Esophagus (tissue), 2 donors: Measurements from ENCODE around the gene MKKS. TPM values are rescaled to one million over a fixed set of nuclear protein-coding genes. Genes with fewer than 3 reads are reported as not detected.

ENCODE experiments used
- H3K27ac ChIP-seq, 2 donors: one replicate each; pipeline ENCODE4 v1.5.1; 2013; ENCODE audit warnings: low read depth in 2 of 2, mild to moderate bottlenecking in 2 of 2, inconsistent platforms in 1 of 2, low read length in 1 of 2, moderate library complexity in 1 of 2
- H3K27me3 ChIP-seq, 2 donors: one replicate each; pipeline ENCODE4 v1.6.1; 2013; ENCODE audit warnings: low read length in 2 of 2, control low read depth in 1 of 2, mild to moderate bottlenecking in 1 of 2; ENCODE audit not compliant: insufficient read depth in 2 of 2, control insufficient read depth in 1 of 2
- H3K36me3 ChIP-seq, 2 donors: one replicate each; pipeline ENCODE4 v1.6.1; 2013; ENCODE audit warnings: low read length in 1 of 2; ENCODE audit not compliant: control insufficient read depth in 2 of 2, insufficient read depth in 2 of 2
- H3K4me1 ChIP-seq, 2 donors: one replicate each; pipeline ENCODE4 v1.6.1; 2013; ENCODE audit warnings: low read length in 1 of 2; ENCODE audit not compliant: control insufficient read depth in 2 of 2, insufficient read depth in 2 of 2
- H3K4me3 ChIP-seq, 2 donors: one replicate each; pipeline ENCODE4 v1.5.1; 2013; ENCODE audit warnings: low read length in 2 of 2, mild to moderate bottlenecking in 2 of 2, low read depth in 1 of 2, moderate library complexity in 1 of 2
- H3K9me3 ChIP-seq, 2 donors: one replicate each; pipeline ENCODE4 v1.6.1; 2013; ENCODE audit warnings: mild to moderate bottlenecking in 2 of 2, low read depth in 1 of 2, low read length in 1 of 2, moderate library complexity in 1 of 2; ENCODE audit not compliant: control insufficient read depth in 2 of 2, insufficient read depth in 1 of 2
- WGBS, 2 donors: extraction: QIAGEN DNeasy Blood & Tissue Kit; methylation state at CpG; one replicate each; pipeline ENCODE4 v1.1.7; 2013; 5-methylcytosine and 5-hydroxymethylcytosine counted together
- polyA plus RNA-seq, 2 donors: library from polyadenylated mRNA; stranded (reverse); fragments of 200-250 nt; gene quantifications; one replicate each; pipeline ENCODE4 v1.2.3, GENCODE V29; 2013
- donor health status: healthy with polysubstance abuse.
- donor health status: Bipolar disorder and iron deficiency.

MKKS gene
- polyA plus RNA-seq: 10 to 100 TPM in 1 of 2 donors, 1 to 10 TPM in 1; 9.4 to 11.1 TPM

DNA sequence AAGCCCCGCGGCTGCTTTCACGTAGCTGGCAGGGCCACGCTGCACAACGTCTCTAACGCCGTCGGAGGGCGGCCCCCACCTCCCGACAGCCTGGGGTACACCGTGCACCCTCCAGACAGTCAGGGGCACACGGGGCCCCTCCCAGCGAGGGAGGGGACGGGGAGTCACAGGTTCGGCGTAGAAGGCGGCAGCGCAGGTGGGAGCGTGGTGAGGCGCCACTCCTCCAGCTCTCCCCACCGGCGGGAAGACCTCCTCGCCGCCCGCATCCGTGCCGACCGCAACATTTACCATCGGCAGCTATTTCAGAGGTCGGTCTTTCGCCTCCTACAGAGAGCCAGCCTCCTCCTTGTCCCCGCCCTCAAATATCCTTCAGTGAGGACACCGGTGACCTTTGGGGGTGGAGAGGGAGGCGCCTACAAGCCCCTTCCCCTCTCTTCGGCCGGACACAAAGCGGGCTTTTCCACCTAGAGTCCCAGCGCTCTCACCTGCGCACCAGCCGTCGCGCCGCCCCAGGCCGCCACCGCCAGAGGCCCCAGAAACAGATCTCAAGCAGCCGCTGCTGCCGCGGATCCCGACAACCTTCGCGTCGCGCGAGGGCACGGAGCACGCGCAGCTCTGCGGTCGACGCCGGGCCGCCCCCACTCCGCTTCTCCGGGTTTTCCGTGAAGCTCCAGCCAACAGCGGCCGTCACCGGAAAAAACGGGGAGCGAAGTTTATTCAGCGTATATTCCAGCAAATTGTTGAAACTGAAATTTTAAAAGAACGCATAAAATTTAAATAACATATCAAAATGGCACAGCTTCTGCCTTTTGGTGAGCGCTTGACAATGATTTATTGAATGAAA lies at the start of gene MKKS:
TSS of gene MKKS (minus strand) at position 600 of the 844 bp plus-strand sequence. CDS start 20,708 bp downstream, outside the sequence.
- Histone ChIP-seq H3K4me3 (peak within 1 kb of the TSS; percentile 84 to 99), H3K36me3 (no peaks in the 10 kb centered on the region), H3K27ac (peak within 1 kb of the TSS; percentile 94 to 97), H3K9me3 (no peaks in the 10 kb centered on the region), H3K27me3 (no peaks in the 10 kb centered on the region), H3K4me1 (peaks cover 0 to 3% of the 10 kb centered on the region in 2 donors)
- WGBS, 2 donors: 0% methylated on average over 73 of the region's 73 CpGs

DNA sequence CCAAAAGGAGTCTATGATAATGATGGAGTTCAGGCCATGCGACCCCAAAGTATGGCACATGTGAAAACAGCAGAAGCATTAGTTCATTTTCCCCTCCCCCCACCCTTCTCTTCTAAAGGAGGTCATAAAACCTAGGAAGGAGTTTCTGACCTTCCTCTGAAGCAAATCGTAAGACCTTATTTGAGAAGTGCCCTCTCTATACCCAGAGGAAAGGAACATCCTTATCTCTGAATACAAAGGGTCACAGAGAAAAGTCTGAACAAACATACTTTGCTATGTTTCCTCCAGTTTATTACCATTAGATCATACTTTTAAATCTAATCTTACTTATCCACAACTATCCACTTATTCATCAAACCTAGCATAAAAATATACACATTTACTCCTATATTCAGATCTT lies 49.7 kb upstream of the MKKS start:
- no peak overlapping the region for H3K27ac ChIP-seq
- WGBS, 2 donors: 92 to 95% methylated on average over 2 of the region's 2 CpGs
- no peaks in the 10 kb centered on the region for H3K9me3 ChIP-seq
- no peaks in the 10 kb centered on the region for H3K36me3 ChIP-seq
- H3K27me3 ChIP-seq: no peaks in the 10 kb centered on the region
- H3K4me3 ChIP-seq: no peak overlapping the region
- H3K4me1 ChIP-seq: no peaks in the 10 kb centered on the region

DNA sequence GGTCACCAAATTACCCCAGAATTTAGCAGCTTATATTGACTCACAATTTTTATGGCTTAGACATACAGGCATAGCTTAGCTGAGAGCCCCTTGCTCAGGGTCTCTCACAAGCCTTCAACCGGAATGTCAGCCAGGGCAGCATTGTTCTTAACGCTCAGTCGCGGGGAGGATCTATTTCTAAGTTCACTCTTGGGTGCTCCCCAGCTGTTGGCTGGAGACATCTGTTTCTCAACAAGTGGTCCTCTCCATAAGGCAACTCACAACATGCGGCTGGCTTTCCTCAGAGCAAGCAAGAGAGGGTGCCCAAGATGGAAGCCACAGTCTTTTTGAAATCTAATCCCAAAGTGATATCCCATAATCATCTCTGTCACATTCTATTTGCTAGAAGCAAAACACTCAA lies 47.7 kb upstream of the MKKS start:
- 84 to 85% methylated on average over 5 of the region's 5 CpGs for WGBS, 2 donors
- Histone ChIP-seq H3K4me3 (no peak overlapping the region), H3K4me1 (no peaks in the 10 kb centered on the region), H3K27ac (no peak overlapping the region), H3K36me3 (no peaks in the 10 kb centered on the region), H3K27me3 (no peaks in the 10 kb centered on the region), H3K9me3 (no peaks in the 10 kb centered on the region)

DNA sequence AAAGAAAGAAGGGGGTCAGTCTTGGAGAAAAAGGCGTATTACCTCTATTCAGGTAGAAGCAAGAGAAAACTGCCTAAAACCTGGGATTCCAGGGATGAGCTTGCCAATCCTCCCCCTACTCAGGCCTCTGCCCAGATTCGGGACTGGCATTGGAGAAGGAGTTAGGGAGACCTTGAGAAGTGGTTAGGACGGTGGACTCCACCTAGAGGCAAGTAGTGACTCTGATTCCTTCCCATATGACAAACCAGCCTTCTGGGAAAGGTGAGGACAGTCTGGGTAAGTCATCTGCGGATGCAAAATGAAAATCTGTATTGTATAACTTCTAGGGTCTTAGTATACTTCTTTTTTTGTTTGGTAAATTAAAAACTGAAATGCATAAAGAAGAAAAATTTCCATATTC lies 44.9 kb upstream of the MKKS start:
- H3K9me3 ChIP-seq: no peaks in the 10 kb centered on the region
- no peaks in the 10 kb centered on the region for H3K36me3 ChIP-seq
- H3K27me3 ChIP-seq: no peaks in the 10 kb centered on the region
- no peak overlapping the region for H3K4me3 ChIP-seq
- no peaks in the 10 kb centered on the region for H3K4me1 ChIP-seq
- WGBS, 2 donors: 91 to 92% methylated on average over 4 of the region's 4 CpGs
- H3K27ac ChIP-seq: no peak overlapping the region

DNA sequence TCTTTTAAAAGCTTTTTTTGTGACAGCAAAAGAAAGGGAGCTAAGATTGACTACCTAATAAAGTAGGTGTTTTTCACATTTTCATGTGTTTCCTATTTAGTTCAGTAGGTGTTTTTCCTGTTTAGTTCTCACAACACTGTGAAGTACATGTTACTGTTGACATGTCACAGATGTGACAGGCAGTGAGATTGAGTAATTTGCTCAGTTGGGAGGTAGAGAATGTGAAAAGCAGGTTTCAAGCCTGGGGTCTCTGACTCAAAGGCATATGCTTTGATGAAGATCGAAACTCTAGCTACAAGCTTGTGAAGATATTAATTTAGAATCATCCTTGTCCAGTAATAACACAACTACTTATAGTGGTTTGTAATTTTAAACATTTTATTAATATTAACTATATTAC lies 44.2 kb upstream of the MKKS start:
- Histone ChIP-seq H3K36me3 (no peaks in the 10 kb centered on the region), H3K27ac (no peak overlapping the region), H3K4me1 (no peaks in the 10 kb centered on the region), H3K4me3 (no peak overlapping the region), H3K9me3 (no peaks in the 10 kb centered on the region), H3K27me3 (no peaks in the 10 kb centered on the region)
- 90 to 91% methylated on average over 1 of the region's 1 CpG for WGBS, 2 donors

DNA sequence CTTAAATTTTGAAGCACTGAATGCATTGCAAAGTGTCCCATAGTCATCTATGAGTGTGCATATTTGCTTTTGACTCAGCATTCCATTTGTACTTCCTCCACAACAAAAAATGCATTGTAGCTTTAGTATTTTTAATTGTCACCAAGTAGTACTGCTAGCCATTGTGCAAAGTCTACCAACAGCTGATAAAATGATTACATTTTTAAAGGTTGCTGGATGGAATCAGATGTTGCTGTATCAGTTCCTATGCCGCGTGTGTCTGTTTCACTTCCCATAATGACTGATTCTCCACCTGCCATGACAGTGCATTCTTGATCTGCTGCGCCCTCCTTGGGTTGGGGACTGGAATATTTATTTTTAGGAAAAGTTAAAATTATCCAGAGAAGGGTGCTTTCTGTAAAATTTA lies 42.3 kb upstream of the MKKS start:
- Histone ChIP-seq H3K36me3 (no peaks in the 10 kb centered on the region), H3K27ac (no peak overlapping the region), H3K4me1 (no peaks in the 10 kb centered on the region), H3K4me3 (no peak overlapping the region), H3K27me3 (no peaks in the 10 kb centered on the region), H3K9me3 (no peaks in the 10 kb centered on the region)
- 82 to 84% methylated on average over 3 of the region's 3 CpGs for WGBS, 2 donors

DNA sequence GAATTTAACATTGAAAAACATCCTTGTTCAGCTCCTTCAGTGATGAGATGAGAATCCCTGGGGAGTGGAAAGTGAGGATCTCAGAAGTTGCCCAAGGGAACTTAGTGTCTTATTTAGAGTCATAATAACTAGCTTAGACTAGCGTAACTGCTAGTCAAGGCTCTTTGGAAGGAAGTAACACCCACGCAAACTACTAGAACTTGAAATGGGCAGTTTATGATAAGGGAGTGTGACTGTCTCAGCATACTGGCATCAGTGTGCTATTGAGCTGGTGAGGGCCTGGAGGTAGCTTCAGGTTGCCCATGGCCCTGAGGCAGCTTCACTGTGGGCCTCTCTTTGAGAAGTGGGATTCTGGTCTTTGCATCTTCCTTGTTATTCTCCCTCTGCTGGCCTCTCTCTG lies 41.2 kb upstream of the MKKS start:
- Histone ChIP-seq H3K27me3 (no peaks in the 10 kb centered on the region), H3K4me1 (no peaks in the 10 kb centered on the region), H3K4me3 (no peak overlapping the region), H3K27ac (peak overlapping the region in 1 of 2 donors; percentile 4), H3K9me3 (no peaks in the 10 kb centered on the region), H3K36me3 (no peaks in the 10 kb centered on the region)
- WGBS, 2 donors: 89 to 92% methylated on average over 2 of the region's 2 CpGs

DNA sequence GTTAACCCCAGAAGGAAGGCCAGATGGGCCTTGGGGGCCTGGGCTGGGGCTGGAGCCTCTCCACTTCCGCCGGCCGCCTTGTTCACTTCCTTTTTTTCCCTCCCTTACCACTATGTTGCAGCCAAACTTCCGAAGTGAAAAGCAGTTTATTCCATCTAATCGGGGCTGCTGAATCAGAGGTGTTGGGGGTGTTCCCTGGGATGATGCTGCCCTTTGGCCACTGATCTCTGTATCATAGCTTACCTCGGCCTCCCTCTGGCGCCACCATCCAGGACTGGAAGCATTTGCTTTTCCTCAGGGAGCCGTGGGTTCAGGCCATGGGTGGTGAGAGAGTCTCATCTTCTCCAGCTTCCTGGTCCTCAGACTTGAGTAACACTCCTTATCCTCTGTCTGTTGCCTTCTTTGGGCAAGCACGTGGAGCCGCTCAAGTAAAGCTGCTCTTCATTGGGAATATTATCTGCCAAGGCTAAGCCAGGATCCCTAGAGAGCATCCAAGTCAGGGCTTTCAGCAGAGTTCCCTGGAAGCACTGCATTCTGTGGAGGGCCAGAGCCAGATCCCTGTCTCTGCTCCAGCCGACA lies 40.7 kb upstream of the MKKS start:
- no peaks in the 10 kb centered on the region for H3K27me3 ChIP-seq
- H3K27ac ChIP-seq: peak overlapping the region in 1 of 2 donors; percentile 63
- H3K9me3 ChIP-seq: no peaks in the 10 kb centered on the region
- H3K4me3 ChIP-seq: no peak overlapping the region
- 69 to 72% methylated on average over 11 of the region's 11 CpGs for WGBS, 2 donors
- no peaks in the 10 kb centered on the region for H3K36me3 ChIP-seq
- H3K4me1 ChIP-seq: no peaks in the 10 kb centered on the region

DNA sequence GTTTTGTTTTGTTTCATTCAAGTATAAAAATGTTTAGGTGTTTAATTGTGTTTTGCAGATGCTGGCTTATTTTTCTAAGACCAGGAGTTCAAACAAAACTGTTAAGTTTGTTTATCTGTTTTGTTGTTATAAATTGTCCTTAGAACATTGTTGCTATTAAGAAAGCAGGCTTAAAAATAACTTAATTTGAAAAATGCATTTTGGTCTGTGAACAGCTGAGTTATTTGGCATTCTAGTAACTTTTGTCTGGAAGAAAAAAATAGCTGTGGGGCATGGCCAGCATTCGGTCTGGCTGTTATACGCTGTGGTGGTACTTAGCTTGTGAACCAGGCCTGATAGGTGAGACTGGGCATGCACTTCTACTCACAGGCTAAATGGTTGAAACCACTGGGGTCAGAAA lies 38.8 kb upstream of the MKKS start:
- H3K4me1 ChIP-seq: no peaks in the 10 kb centered on the region

DNA sequence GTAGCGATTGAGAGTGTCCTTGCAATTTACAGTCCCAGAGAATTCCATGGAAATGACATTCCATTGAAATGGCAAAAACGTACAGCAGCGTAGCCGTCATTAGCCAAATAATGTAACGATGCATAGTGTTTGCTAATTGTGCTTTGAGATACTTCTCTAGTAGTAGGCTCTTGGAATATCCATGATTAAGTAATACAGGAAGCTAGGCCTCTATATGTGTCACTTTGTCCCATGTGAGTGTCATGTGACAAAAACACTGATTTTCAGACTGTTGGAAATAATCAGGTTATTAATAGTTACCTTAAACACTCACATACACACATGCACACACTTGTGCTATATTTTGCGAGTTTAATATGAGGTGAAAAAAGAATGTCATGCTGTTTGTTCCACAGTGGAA lies 36.3 kb upstream of the MKKS start:
- H3K27ac ChIP-seq: no peak overlapping the region
- no peaks in the 10 kb centered on the region for H3K36me3 ChIP-seq
- H3K4me3 ChIP-seq: no peak overlapping the region
- no peaks in the 10 kb centered on the region for H3K27me3 ChIP-seq
- H3K9me3 ChIP-seq: no peaks in the 10 kb centered on the region
- H3K4me1 ChIP-seq: no peaks in the 10 kb centered on the region
- 93 to 95% methylated on average over 6 of the region's 6 CpGs for WGBS, 2 donors

More for the DNA sequence above, 38.8 kb upstream of the MKKS start:
- H3K36me3 ChIP-seq: no peaks in the 10 kb centered on the region
- no peak overlapping the region for H3K4me3 ChIP-seq
- no peaks in the 10 kb centered on the region for H3K27me3 ChIP-seq
- H3K9me3 ChIP-seq: no peaks in the 10 kb centered on the region
- no peak overlapping the region for H3K27ac ChIP-seq
- WGBS, 2 donors: 65 to 86% methylated on average over 2 of the region's 2 CpGs
